Skin of body (tissue), 2 donors: ENCODE results near the gene FZD10. TPM values are rescaled to one million over a fixed set of nuclear protein-coding genes. Genes with fewer than 3 reads are reported as not detected.

Experiments used
- DNase-seq: peaks from one replicate; lab custom pipeline; 2025; lab: John Stamatoyannopoulos, UW
- total RNA-seq: library from RNA; depleted of rRNA; stranded (reverse); fragments of >200 nt; gene quantifications from one replicate; pipeline ENCODE4 v1.2.3, GENCODE V29; 2014

FZD10 gene
- 7.7 TPM for total RNA-seq

- no peak for DNase-seq
These were observed at the start of gene FZD10 for GRCh38 chr12:130162267-130162666. TSS of gene FZD10 (plus strand) at chr12:130162464. CDS start at chr12:130162943, 479 bp downstream.

- DNase-seq, result no peak
These were observed 47.3 kb upstream of the FZD10 start for GRCh38 chr12:130114952-130115351.

GRCh38 chr12:130115646-130116045, 46.6 kb upstream of the FZD10 start:
- DNase-seq, result no peak

GRCh38 chr12:130116791-130117190, 45.5 kb upstream of the FZD10 start:
- no peak for DNase-seq

GRCh38 chr12:130117233-130117632, 45.0 kb upstream of the FZD10 start:
- no peak for DNase-seq

- DNase-seq, result no peak
These were observed 44.6 kb upstream of the FZD10 start for GRCh38 chr12:130117701-130118100.

GRCh38 chr12:130118181-130118580, 44.1 kb upstream of the FZD10 start:
- DNase-seq, result no peak

- no peak for DNase-seq
These were observed 42.9 kb upstream of the FZD10 start for GRCh38 chr12:130119241-130119861.

- no peak for DNase-seq
These were observed 42.1 kb upstream of the FZD10 start for GRCh38 chr12:130120012-130120805.

GRCh38 chr12:130121226-130122000, 40.9 kb upstream of the FZD10 start:
- DNase-seq, result no peak

- DNase-seq, result no peak
These were observed 39.9 kb upstream of the FZD10 start for GRCh38 chr12:130122356-130122755.

- DNase-seq, result no peak
These were observed 38.2 kb upstream of the FZD10 start for GRCh38 chr12:130124106-130124505.

GRCh38 chr12:130124605-130125244, 37.5 kb upstream of the FZD10 start:
- DNase-seq, result no peak

- no peak for DNase-seq
These were observed 36.2 kb upstream of the FZD10 start for GRCh38 chr12:130126023-130126432.

GRCh38 chr12:130127532-130127911, 34.7 kb upstream of the FZD10 start:
- DNase-seq, result peak; percentile 50

GRCh38 chr12:130127912-130128789, 34.1 kb upstream of the FZD10 start:
- DNase-seq, result peak; percentile 42

GRCh38 chr12:130128790-130129735, 33.2 kb upstream of the FZD10 start:
- DNase-seq, result no peak

GRCh38 chr12:130130346-130130745, 31.9 kb upstream of the FZD10 start:
- DNase-seq, result no peak

- no peak for DNase-seq
These were observed 31.2 kb upstream of the FZD10 start for GRCh38 chr12:130131025-130131424.

GRCh38 chr12:130131801-130132200, 30.5 kb upstream of the FZD10 start:
- DNase-seq, result no peak
